A673 (cell line): ENCODE results near the gene PTPMT1.
"Not testable (repeated sequence)": the region's sequence is repeated elsewhere in the genome, so short reads cannot be mapped to it uniquely, and the experiment has no call there.

Experiments
- EZH2 ChIP-seq: fragments of 200-600 bp; sonication (generic); IDR thresholded peaks from 2 replicates; pipeline ENCODE4 v1.6.1; 2017; ENCODE audit warnings: borderline replicate concordance, low read depth, mild to moderate bottlenecking, mixed read lengths, antibody characterized with exemption, low read length; ENCODE audit not compliant: poor library complexity, severe bottlenecking
- TF ChIP-seq, protein P1 (sequence below): fragments of 300-800, 200-600 bp; sonication (generic); conservative IDR thresholded peaks from 2 replicates; pipeline ENCODE4 v1.5.1; 2017; ENCODE audit warnings: low read depth, mild to moderate bottlenecking, antibody characterized with exemption, low read length, moderate library complexity, mixed read lengths

DNA sequence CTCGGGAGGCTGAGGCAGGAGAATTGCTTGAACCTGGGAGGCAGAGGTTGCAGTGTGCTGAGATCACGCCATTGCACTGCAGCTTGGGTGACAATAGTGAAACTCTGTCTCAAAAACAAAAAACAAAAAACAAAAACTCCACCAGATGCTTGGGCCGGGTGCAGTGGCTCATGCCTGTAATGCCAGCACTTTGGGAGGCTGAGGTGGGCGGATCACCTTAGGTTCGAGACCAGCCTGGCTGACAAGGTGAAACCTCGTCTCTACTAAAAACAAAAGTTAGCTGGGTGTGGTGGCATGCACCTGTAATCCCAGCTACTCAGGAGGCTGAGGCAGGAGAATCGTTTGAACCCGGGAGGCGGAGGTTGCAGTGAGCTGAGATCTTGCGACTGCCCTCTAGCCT is 1.0 kb upstream of the PTPMT1 start:
- TF ChIP-seq, protein P1, sequence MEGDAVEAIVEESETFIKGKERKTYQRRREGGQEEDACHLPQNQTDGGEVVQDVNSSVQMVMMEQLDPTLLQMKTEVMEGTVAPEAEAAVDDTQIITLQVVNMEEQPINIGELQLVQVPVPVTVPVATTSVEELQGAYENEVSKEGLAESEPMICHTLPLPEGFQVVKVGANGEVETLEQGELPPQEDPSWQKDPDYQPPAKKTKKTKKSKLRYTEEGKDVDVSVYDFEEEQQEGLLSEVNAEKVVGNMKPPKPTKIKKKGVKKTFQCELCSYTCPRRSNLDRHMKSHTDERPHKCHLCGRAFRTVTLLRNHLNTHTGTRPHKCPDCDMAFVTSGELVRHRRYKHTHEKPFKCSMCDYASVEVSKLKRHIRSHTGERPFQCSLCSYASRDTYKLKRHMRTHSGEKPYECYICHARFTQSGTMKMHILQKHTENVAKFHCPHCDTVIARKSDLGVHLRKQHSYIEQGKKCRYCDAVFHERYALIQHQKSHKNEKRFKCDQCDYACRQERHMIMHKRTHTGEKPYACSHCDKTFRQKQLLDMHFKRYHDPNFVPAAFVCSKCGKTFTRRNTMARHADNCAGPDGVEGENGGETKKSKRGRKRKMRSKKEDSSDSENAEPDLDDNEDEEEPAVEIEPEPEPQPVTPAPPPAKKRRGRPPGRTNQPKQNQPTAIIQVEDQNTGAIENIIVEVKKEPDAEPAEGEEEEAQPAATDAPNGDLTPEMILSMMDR = not testable (repeated sequence)
- not testable (repeated sequence) for TF ChIP-seq EZH2
